Natural killer cell (primary cell): ENCODE measurements around the gene DOCK1. TPM values are rescaled to one million over a fixed set of nuclear protein-coding genes. Genes with fewer than 3 reads are reported as not detected.

Experiments
- ATAC-seq, 3 donors: fragments of 150-1000 bp in 2 of 3; fragments of 200-7000 bp in 1 of 3; cut with Tn5 transposase; 1 replicate in 1 of 3; 2 replicates in 2 of 3; pipeline ENCODE4 v1.10.0; 2021; ENCODE audit warnings: mild to moderate bottlenecking in 2 of 3, moderate library complexity in 2 of 3
- DNase-seq, 2 donors: peaks; one replicate each; pipeline versions ENCODE4 v3.0.0 to v3.0.0-alpha.2; 2013 to 2021; ENCODE audit warnings: mixed read lengths in 1 of 2
- H3K27ac ChIP-seq: one replicate; pipeline ENCODE4 v1.5.1; 2013; ENCODE audit warnings: mild to moderate bottlenecking, low read length
- H3K27me3 ChIP-seq: one replicate; pipeline ENCODE4 v1.6.1; 2013; ENCODE audit warnings: low read length; ENCODE audit not compliant: control insufficient read depth, insufficient read depth
- H3K36me3 ChIP-seq: one replicate; pipeline ENCODE4 v1.6.1; 2013; ENCODE audit warnings: low read length; ENCODE audit not compliant: control insufficient read depth, insufficient read depth
- H3K4me1 ChIP-seq: one replicate; pipeline ENCODE4 v1.6.1; 2013; ENCODE audit warnings: low read length; ENCODE audit not compliant: control insufficient read depth, insufficient read depth
- H3K4me3 ChIP-seq: one replicate; pipeline ENCODE4 v1.5.1; 2013; ENCODE audit warnings: low read length
- H3K9me3 ChIP-seq: one replicate; pipeline ENCODE4 v1.6.1; 2013; ENCODE audit warnings: low read length; ENCODE audit not compliant: control insufficient read depth, insufficient read depth
- H3K27ac Mint-ChIP-seq, 2 donors: one replicate each; pipeline ENCODE4 v1.8.0; 2022; ENCODE audit warnings: mild to moderate bottlenecking in 2 of 2, mixed read lengths in 2 of 2, moderate library complexity in 1 of 2
- H3K27me3 Mint-ChIP-seq, 2 donors: one replicate each; pipeline ENCODE4 v1.8.0; 2022; ENCODE audit warnings: low read depth in 2 of 2, mixed read lengths in 2 of 2
- H3K36me3 Mint-ChIP-seq: one replicate; pipeline ENCODE4 v1.8.0; 2022; ENCODE audit warnings: mixed read lengths
- H3K4me1 Mint-ChIP-seq, 2 donors: one replicate each; pipeline ENCODE4 v1.8.0; 2022; ENCODE audit warnings: mixed read lengths in 2 of 2
- H3K4me3 Mint-ChIP-seq: one replicate; pipeline ENCODE4 v1.8.0; 2022; ENCODE audit warnings: mild to moderate bottlenecking, moderate library complexity, mixed read lengths
- H3K9me3 Mint-ChIP-seq, 2 donors: one replicate each; pipeline ENCODE4 v1.8.0; 2022; ENCODE audit warnings: mixed read lengths in 2 of 2
- WGBS: methylation state at CpG from one replicate; pipeline ENCODE4 v1.1.7; 2013; ENCODE audit warnings: missing lambda C conversion rate; ENCODE audit not compliant: insufficient coverage; 5-methylcytosine and 5-hydroxymethylcytosine counted together
- intact Hi-C: fragments of 100-400 bp; cut with micrococcal nuclease; formaldehyde crosslinking; loops from one replicate; pipeline ENCODE4 v1.14.2; 2022
- total RNA-seq, 4 donors: library from RNA; stranded (reverse); fragments of 120-200 nt in 1 of 4; gene quantifications; one replicate each; pipeline versions ENCODE4 v1.2.3 to v1.2.4, GENCODE V29; 2013 to 2022
- TF ChIP-seq, protein P1 (sequence below): fragments of 200-600 bp; IDR thresholded peaks from one replicate; pipeline ENCODE4 v1.8.0; 2022; ENCODE audit warnings: antibody characterized with exemption

The DOCK1 gene
- total RNA-seq, 3 donors from 2014 or later (not counting 1 experiment from before 2014, with no cell fraction given) = 0.07 to 0.12 (median 0.08) TPM

- Mint-ChIP-seq H3K4me3 (no peak overlapping the region), H3K27ac (no peak overlapping the region), H3K27me3 (peaks cover 7 to 10% of the 10 kb centered on the region in 2 donors), H3K4me1 (peaks cover 0 to 11% of the 10 kb centered on the region in 2 donors), H3K36me3 (no peaks in the 10 kb centered on the region), H3K9me3 (no peaks in the 10 kb centered on the region)
- no peaks in the 10 kb centered on the region for H3K36me3 ChIP-seq
- no peak overlapping the region for H3K27ac ChIP-seq
- WGBS = 84% methylated on average over 4 of the region's 4 CpGs
- TF ChIP-seq, protein P1, sequence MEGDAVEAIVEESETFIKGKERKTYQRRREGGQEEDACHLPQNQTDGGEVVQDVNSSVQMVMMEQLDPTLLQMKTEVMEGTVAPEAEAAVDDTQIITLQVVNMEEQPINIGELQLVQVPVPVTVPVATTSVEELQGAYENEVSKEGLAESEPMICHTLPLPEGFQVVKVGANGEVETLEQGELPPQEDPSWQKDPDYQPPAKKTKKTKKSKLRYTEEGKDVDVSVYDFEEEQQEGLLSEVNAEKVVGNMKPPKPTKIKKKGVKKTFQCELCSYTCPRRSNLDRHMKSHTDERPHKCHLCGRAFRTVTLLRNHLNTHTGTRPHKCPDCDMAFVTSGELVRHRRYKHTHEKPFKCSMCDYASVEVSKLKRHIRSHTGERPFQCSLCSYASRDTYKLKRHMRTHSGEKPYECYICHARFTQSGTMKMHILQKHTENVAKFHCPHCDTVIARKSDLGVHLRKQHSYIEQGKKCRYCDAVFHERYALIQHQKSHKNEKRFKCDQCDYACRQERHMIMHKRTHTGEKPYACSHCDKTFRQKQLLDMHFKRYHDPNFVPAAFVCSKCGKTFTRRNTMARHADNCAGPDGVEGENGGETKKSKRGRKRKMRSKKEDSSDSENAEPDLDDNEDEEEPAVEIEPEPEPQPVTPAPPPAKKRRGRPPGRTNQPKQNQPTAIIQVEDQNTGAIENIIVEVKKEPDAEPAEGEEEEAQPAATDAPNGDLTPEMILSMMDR = no peak
- no peaks in the 10 kb centered on the region for H3K27me3 ChIP-seq
- H3K4me1 ChIP-seq = no peaks in the 10 kb centered on the region
- no peaks in the 10 kb centered on the region for H3K9me3 ChIP-seq
- intact Hi-C loops = no loop called here
- ATAC-seq (no peak), DNase-seq (no peak)
- no peak overlapping the region for H3K4me3 ChIP-seq
Observed at GRCh38 chr10:127332631-127333030, 427.4 kb downstream of the DOCK1 start.

- intact Hi-C loops = no loop called here
- WGBS = 86% methylated on average over 11 of the region's 11 CpGs
- H3K4me3 ChIP-seq = no peak overlapping the region
Observed at GRCh38 chr10:127337801-127338200, 432.6 kb downstream of the DOCK1 start.

DNA sequence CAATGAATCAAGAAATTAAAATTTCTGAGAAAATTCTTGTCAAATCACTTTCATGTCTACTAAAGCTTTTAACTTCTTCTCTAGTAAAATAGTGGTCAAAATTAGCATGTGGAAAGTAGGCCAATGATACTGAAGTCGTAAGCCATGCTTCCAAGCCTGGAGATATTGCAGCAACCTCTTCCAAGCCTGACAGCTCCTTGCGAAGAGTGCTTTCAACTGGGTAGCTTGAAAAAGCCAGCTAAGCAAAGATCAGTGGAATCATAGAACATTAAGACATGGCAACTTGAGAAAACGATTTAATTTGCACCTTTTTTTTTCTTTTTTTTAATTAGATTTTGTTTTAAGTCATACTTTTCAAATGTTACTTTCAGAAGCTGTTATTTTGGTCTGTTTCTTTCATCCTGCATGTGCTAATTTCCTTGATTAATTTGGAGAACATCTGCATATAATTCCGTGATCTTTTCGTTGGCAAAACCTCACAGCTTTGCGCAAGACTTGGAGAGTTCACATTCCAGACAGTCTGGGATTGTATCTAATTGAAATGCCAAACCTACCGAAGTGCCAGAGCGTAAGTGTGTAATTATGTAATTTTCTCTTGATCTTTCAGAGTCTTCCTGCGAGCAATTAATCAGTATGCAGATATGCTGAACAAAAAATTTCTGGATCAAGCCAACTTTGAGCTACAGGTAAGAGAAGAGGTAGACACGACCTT is 433.3 kb downstream of the DOCK1 start:
- no peaks in the 10 kb centered on the region for H3K27me3 ChIP-seq
- Mint-ChIP-seq H3K9me3 (no peaks in the 10 kb centered on the region), H3K36me3 (no peaks in the 10 kb centered on the region), H3K4me3 (no peak overlapping the region), H3K27ac (no peak overlapping the region), H3K27me3 (peaks cover 0 to 8% of the 10 kb centered on the region in 2 donors), H3K4me1 (no peaks in the 10 kb centered on the region)
- TF ChIP-seq, protein P1 = no peak
- DNase-seq (no peak), ATAC-seq (no peak)
- no peak overlapping the region for H3K4me3 ChIP-seq
- H3K36me3 ChIP-seq = no peaks in the 10 kb centered on the region
- H3K4me1 ChIP-seq = no peaks in the 10 kb centered on the region
- 93% methylated on average over 9 of the region's 10 CpGs for WGBS
- intact Hi-C loops = no loop called here
- no peaks in the 10 kb centered on the region for H3K9me3 ChIP-seq
- H3K27ac ChIP-seq = no peak overlapping the region

More at GRCh38 chr10:127337801-127338200, 432.6 kb downstream of the DOCK1 start:
- no peaks in the 10 kb centered on the region for H3K36me3 Mint-ChIP-seq
- H3K9me3 Mint-ChIP-seq = no peaks in the 10 kb centered on the region
- no peaks in the 10 kb centered on the region for H3K36me3 ChIP-seq
- H3K27ac Mint-ChIP-seq = no peak overlapping the region
- ATAC-seq = no peak
- H3K4me1 ChIP-seq = no peaks in the 10 kb centered on the region
- TF ChIP-seq, protein P1 = no peak
- H3K4me3 Mint-ChIP-seq = no peak overlapping the region
- H3K27ac ChIP-seq = no peak overlapping the region
- H3K4me1 Mint-ChIP-seq = no peaks in the 10 kb centered on the region
- DNase-seq = no peak
- H3K27me3 Mint-ChIP-seq = peaks cover 0 to 8% of the 10 kb centered on the region in 2 donors
- H3K9me3 ChIP-seq = no peaks in the 10 kb centered on the region
- no peaks in the 10 kb centered on the region for H3K27me3 ChIP-seq

GRCh38 chr10:127343821-127344220 is 438.6 kb downstream of the DOCK1 start:
- H3K9me3 ChIP-seq = no peaks in the 10 kb centered on the region
- no peaks in the 10 kb centered on the region for H3K4me1 ChIP-seq
- H3K36me3 Mint-ChIP-seq = no peaks in the 10 kb centered on the region
- H3K36me3 ChIP-seq = no peaks in the 10 kb centered on the region
- H3K4me1 Mint-ChIP-seq = peaks cover 0 to 4% of the 10 kb centered on the region in 2 donors
- H3K27ac ChIP-seq = no peak overlapping the region
- DNase-seq (no peak), ATAC-seq (no peak)
- intact Hi-C loops = no loop called here
- no peaks in the 10 kb centered on the region for H3K9me3 Mint-ChIP-seq
- no peak overlapping the region for H3K4me3 Mint-ChIP-seq
- H3K27ac Mint-ChIP-seq = no peak overlapping the region
- 56% methylated on average over 6 of the region's 6 CpGs for WGBS
- TF ChIP-seq, protein P1 = no peak
- H3K27me3 ChIP-seq = no peaks in the 10 kb centered on the region
- no peak overlapping the region for H3K4me3 ChIP-seq
- peaks cover 0 to 6% of the 10 kb centered on the region in 2 donors for H3K27me3 Mint-ChIP-seq
